Tibial nerve (tissue), 4 donors: Measurements from ENCODE around the gene NFATC2. TPM values are rescaled to one million over a fixed set of nuclear protein-coding genes. Genes with fewer than 3 reads are reported as not detected.
"Not testable (repeated sequence)": the region's sequence is repeated elsewhere in the genome, so short reads cannot be mapped to it uniquely, and the experiment has no call there.

Experiments
- DNase-seq, 2 donors: peaks; one replicate each; pipeline ENCODE4 v3.0.0-alpha.2; 2019; ENCODE audit warnings: low spot score in 2 of 2
- H3K27ac ChIP-seq, 4 donors: fragments of 200-600 bp; sonication (generic) in 3 of 4; one replicate each; pipeline ENCODE4 v1.5.1; 2017 to 2019; ENCODE audit warnings: mild to moderate bottlenecking in 1 of 4
- H3K27me3 ChIP-seq, 2 donors: fragments of 200-600 bp; sonication (generic) in 1 of 2; one replicate each; pipeline versions ENCODE4 v1.5.1 to v1.6.0; 2017 to 2019
- H3K36me3 ChIP-seq, 3 donors: fragments of 200-600 bp; sonication (generic); one replicate each; pipeline ENCODE4 v1.5.1; 2018 to 2019
- H3K4me1 ChIP-seq, 4 donors: fragments of 200-600 bp; sonication (generic) in 3 of 4; one replicate each; pipeline ENCODE4 v1.5.1; 2017 to 2019
- H3K4me3 ChIP-seq, 4 donors: fragments of 200-600 bp; sonication (generic) in 3 of 4; one replicate each; pipeline ENCODE4 v1.5.1; 2017 to 2019; ENCODE audit warnings: mild to moderate bottlenecking in 1 of 4, moderate library complexity in 1 of 4
- H3K9me3 ChIP-seq, 4 donors: fragments of 200-600 bp; sonication (generic) in 3 of 4; one replicate each; pipeline ENCODE4 v1.5.1; 2017 to 2019
- EP300 ChIP-seq, 2 donors: sonication (generic); formaldehyde crosslinking; IDR thresholded peaks; one replicate each; pipeline ENCODE4 v1.6.1; 2017; ENCODE audit warnings: antibody characterized with exemption in 2 of 2, mild to moderate bottlenecking in 1 of 2
- POLR2A ChIP-seq, 2 donors: fragments of 450-650 bp; IDR thresholded peaks; one replicate each; pipeline ENCODE4 v1.6.1; 2017; ENCODE audit warnings: antibody characterized with exemption in 2 of 2, mild to moderate bottlenecking in 2 of 2, moderate library complexity in 2 of 2
- WGBS, 2 donors: methylation state at CpG; one replicate each; pipeline ENCODE4 v1.1.5; 2018; 5-methylcytosine and 5-hydroxymethylcytosine counted together
- total RNA-seq, 4 donors: library from RNA; depleted of rRNA; stranded (reverse); fragments of >200 nt; gene quantifications; one replicate each; pipeline ENCODE4 v1.1.0, GENCODE V29; 2016
- TF ChIP-seq, protein P1 (sequence below), 5 experiments: fragments of 200-600 bp in 3 of 5; fragments of 450-650 bp in 2 of 5; sonication (generic) in 3 of 5; IDR thresholded peaks; one replicate each; pipeline ENCODE4 v1.5.1; 2016 to 2019; ENCODE audit warnings: antibody characterized with exemption in 5 of 5, mild to moderate bottlenecking in 3 of 5, moderate library complexity in 2 of 5

Gene NFATC2
- total RNA-seq, 4 donors from 2014 or later, result 6.0 to 11.5 (median 7.7) TPM

DNA sequence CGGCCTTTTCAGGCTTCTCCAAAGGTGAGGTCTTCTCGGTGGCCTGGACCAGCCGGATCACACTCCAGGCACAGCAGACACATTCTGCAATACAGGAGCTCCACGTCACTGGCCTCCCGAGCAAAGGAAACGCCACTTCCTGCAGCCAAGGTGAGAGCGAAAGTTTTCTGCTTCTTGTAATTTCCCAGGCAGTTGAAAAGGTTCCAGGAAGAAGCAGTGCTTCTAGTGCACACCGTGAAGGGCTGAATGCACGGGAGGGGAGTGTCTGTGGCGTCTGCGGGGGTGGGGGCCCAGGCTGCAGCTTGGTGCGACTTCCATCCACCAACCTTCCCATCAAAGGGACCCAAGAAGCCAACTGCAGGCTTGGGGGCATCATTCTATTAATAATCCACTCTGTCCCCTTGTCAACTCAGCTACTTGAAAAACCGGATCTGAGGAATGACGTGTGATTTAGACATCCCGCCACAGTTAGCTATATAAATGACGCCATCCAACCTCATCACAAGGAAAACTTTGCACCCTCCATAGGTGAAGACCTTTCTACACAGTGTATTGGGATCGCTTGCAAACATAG lies 61.1 kb downstream of the NFATC2 start:
- Histone ChIP-seq H3K4me3 (no peak overlapping the region), H3K9me3 (no peaks in the 10 kb centered on the region), H3K27ac (no peak overlapping the region), H3K36me3 (no peaks in the 10 kb centered on the region), H3K4me1 (peaks cover 0 to 10% (median 0%) of the 10 kb centered on the region in 4 donors), H3K27me3 (no peaks in the 10 kb centered on the region)
- WGBS, 2 donors, result 69 to 83% methylated on average over 17 of the region's 17 CpGs
- TF ChIP-seq POLR2A (IDR thresholded peaks at IDR 0.05) (no peak), EP300 (IDR thresholded peaks at IDR 0.05) (no peak)
- TF ChIP-seq, protein P1, sequence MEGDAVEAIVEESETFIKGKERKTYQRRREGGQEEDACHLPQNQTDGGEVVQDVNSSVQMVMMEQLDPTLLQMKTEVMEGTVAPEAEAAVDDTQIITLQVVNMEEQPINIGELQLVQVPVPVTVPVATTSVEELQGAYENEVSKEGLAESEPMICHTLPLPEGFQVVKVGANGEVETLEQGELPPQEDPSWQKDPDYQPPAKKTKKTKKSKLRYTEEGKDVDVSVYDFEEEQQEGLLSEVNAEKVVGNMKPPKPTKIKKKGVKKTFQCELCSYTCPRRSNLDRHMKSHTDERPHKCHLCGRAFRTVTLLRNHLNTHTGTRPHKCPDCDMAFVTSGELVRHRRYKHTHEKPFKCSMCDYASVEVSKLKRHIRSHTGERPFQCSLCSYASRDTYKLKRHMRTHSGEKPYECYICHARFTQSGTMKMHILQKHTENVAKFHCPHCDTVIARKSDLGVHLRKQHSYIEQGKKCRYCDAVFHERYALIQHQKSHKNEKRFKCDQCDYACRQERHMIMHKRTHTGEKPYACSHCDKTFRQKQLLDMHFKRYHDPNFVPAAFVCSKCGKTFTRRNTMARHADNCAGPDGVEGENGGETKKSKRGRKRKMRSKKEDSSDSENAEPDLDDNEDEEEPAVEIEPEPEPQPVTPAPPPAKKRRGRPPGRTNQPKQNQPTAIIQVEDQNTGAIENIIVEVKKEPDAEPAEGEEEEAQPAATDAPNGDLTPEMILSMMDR (IDR thresholded peaks at IDR 0.05), result no peak
- DNase-seq, result no peak

DNA sequence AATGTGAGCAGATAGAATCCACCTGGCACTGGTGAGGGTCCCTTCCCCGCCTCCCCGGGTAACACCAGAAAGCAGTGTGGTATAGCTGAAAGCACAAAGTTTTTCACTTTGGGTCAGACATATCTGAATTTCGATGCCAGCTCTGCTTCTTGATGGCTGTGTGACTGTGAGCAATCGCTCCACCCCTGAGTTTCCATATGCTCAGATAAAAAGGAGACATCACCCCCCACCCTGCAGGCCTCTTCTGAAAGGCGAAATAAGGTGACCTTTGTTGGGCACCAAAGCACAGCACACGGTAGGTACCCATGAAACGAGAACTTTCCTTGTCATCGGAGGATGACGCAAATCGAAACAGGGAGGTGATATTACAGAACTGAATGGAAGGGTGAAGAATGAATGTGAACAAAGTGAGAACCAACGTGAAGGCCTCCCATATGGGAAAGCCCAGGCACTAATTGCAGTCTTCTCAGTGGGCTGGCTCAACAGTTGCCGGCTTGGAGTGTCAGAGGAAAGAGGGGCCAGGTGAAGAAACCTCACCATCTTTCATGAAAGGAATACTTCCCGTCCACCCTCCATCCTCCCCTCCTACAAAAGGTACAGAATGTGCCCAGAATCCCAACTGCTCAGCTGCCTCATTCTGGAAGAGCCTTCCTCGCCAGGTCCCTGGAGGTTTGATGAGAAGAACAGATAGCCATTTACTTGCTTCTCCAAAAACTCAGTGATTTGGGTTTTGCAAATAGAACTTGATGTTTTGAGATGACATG lies 61.8 kb downstream of the NFATC2 start:
- DNase-seq, result no peak
- Histone ChIP-seq H3K9me3 (no peaks in the 10 kb centered on the region), H3K27ac (no peak overlapping the region), H3K27me3 (no peaks in the 10 kb centered on the region), H3K4me3 (no peak overlapping the region), H3K4me1 (peaks cover 0 to 10% (median 0%) of the 10 kb centered on the region in 4 donors), H3K36me3 (peaks cover 0 to under 1% (median 0%) of the 10 kb centered on the region in 3 donors)
- TF ChIP-seq POLR2A (IDR thresholded peaks at IDR 0.05) (no peak), EP300 (IDR thresholded peaks at IDR 0.05) (no peak)
- TF ChIP-seq, protein P1 (IDR thresholded peaks at IDR 0.05), result no peak
- 87 to 88% methylated on average over 14 of the region's 14 CpGs for WGBS, 2 donors

DNA sequence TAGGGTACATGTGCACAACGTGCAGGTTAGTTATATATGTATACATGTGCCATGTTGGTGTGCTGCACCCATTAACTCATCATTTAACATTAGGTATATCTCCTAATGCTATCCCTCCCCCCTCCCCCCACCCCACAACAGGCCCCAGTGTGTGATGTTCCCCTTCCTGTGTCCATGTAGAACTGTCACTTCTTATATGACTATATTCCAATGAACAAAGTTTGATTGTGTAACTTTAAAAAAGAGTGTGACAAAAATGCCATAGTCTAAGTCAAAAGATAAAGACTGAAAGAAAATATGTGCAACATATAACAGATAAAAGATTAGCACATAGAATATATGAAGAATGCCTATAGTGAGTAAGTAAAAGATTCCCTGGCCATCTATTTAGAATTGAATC lies 66.4 kb downstream of the NFATC2 start:
- H3K27ac ChIP-seq, H3K27me3 ChIP-seq, H3K9me3 ChIP-seq, DNase-seq, H3K4me3 ChIP-seq, H3K4me1 ChIP-seq: not testable (repeated sequence)
- peaks cover 0 to 33% (median 2%) of the 10 kb centered on the region in 3 donors for H3K36me3 ChIP-seq
- WGBS, 2 donors, result 81 to 82% methylated on average over 1 of the region's 1 CpG

GRCh38 chr20:51473771-51474170 lies 68.7 kb downstream of the NFATC2 start:
- Histone ChIP-seq H3K4me3 (no peak overlapping the region), H3K4me1 (no peaks in the 10 kb centered on the region), H3K36me3 (peaks cover 0 to 47% (median 2%) of the 10 kb centered on the region in 3 donors), H3K9me3 (no peaks in the 10 kb centered on the region), H3K27ac (no peak overlapping the region), H3K27me3 (no peaks in the 10 kb centered on the region)
- DNase-seq, result no peak
- WGBS, 2 donors, result 91 to 93% methylated on average over 19 of the region's 19 CpGs
- TF ChIP-seq EP300 (IDR thresholded peaks at IDR 0.05) (no peak), POLR2A (IDR thresholded peaks at IDR 0.05) (no peak)
- TF ChIP-seq, protein P1 (IDR thresholded peaks at IDR 0.05), result no peak

DNA sequence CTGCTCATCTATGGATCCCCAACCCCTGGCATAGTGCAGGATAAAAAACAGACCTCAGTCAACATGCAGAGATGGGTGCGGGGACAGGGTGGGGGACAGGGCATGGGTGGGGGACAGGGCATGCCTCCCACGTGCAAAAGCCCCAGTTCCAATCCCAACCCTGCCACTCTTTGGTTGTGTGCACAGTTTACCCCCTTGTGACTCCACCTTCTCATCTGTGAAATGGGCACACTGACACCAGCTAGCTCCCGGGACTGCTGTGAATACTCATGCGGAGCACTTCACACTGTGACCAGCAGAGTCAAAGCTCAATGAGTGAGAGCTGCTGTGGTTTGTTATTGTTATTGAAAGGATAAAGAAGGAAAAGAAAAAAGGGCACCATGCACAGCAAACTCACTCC lies 69.3 kb downstream of the NFATC2 start:
- Histone ChIP-seq H3K27me3 (no peaks in the 10 kb centered on the region), H3K4me3 (no peak overlapping the region), H3K9me3 (no peaks in the 10 kb centered on the region), H3K4me1 (peaks cover 0 to 4% (median 4%) of the 10 kb centered on the region in 4 donors), H3K36me3 (peaks cover 2 to 47% (median 5%) of the 10 kb centered on the region in 3 donors), H3K27ac (no peak overlapping the region)
- WGBS, 2 donors, result 89 to 94% methylated on average over 4 of the region's 4 CpGs
- DNase-seq, result no peak
- TF ChIP-seq POLR2A (IDR thresholded peaks at IDR 0.05), result no peak
- TF ChIP-seq EP300 (IDR thresholded peaks at IDR 0.05), result no peak
- TF ChIP-seq, protein P1 (IDR thresholded peaks at IDR 0.05), result no peak
